Amniotic epithelial cell (primary cell): ENCODE results near the gene GRAP.
"Not testable (repeated sequence)": the region's sequence is repeated elsewhere in the genome, so short reads cannot be mapped to it uniquely, and the experiment has no call there.

Source experiments
- DNase-seq: peaks from one replicate; pipeline ENCODE4 v3.0.0-alpha.2; 2010; ENCODE audit warnings: low read depth

The GRAP gene

DNA sequence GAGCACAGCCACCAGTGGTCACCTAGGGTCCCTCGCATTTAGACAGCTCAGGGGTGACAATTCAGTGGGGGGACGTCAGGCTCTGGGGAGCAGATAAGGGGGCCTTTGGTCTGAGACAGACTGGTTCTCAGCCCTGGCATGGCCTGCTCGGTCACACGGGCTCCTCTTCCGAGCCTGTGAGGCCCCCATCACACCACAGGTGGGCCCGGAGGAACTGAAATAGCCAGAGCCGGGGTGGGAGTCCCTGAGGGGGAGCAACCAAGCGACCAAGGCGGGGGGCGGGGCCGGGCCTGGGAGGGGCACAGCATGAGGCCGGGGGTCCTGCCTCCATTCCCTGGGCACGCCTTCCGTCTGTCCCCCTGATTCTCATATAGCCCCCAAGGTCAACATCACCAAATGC, 4.4 kb downstream of the GRAP start:
- DNase-seq: not testable (repeated sequence)

DNA sequence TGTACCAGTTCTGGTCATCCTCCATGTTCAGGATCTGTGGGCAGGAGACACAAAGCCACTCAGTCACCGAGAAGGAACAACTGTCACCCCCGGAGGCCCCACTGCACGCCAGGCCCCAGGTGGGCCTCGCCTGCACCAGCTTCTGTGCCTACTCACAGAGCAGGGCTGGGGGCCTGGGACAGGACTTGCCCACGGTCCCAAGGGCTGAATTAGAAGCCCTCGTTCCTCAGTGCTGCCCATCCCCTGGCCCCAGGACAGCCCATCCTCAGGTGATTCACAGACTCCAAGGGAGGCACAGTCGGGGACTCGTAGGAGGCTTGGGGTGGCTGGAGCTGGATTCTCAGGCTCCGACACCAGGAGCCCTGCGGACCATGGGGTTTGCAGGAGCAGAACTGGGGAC, 4.9 kb downstream of the GRAP start:
- DNase-seq: not testable (repeated sequence)

DNA sequence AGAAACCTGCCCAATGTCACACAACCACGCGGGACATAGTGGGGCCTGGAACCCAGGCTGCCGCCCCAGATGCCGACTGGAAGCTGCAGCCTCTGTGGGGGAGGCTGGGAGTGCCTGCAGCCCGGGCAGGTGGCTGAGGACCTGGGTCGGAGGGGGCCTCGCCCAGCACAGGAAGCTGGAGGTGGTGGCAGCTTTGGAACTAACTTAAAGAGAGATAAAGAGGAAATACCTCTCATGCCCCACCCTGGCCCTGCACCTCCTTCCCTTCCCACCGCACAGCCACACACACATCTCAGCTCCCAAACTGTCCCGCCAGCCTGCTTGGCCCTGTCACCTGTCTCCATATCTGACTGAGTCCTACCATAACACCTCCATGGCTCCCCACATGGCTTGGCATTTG, 6.4 kb downstream of the GRAP start:
- not testable (repeated sequence) for DNase-seq

DNA sequence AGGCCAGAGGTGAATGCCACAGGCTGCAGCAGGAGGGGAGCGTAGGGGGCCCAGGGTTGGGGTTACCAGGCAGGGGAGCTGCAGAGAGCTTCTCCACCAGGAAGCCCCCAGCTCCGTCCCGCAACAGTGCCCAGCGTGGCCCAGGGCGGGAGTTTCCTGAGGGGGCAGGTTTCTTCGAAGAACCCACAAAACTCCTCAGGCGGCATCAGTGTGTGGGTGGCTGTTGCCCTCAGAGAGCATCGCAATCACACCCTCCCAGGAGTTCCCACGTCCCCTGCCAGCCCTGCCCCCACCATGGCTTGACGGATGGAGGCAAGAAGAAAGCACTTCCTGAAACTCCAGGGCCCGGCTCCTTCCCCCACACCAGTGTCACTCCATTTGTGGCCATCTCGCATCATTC, 8.0 kb downstream of the GRAP start:
- DNase-seq: not testable (repeated sequence)

DNA sequence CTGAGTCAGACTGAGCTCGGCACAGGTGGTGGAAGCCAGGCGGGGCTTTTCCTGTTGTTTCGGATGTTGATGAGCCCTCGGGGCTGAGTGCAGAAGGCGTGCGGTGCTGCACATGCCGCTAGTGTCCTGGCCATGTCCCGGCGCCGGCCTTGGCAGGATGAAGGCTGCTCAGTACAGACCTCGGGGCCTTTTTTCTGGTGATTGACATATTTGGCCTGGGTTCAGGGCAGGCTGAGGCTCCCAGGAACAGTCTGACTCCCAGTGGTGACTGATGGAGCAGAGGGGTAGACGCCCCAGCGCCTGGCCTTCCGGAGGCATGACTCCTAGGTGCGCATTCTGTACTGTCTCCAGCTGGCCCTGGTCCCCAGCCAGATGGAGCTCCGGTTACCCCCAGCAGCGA, 8.8 kb downstream of the GRAP start:
- DNase-seq: not testable (repeated sequence)

DNA sequence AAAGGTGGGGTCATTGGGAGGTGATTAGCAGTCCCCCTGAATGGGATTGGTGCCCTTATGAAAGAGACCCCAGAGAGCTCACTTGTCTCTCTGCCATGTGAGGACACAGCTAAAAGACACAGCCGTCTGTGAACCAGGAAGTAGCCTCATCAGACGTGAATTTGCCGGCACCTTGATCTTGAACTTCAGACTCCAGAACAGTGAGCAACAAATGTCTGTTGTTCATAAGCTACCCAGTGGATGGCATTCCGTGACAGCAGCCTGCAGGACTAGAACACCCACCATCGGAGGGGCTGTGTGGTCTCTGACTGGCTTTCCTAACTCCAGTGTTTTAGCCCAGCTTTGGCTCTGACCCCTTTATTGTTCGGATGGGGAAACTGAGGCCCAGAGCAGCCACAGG, 9.2 kb downstream of the GRAP start:
- DNase-seq: not testable (repeated sequence)

DNA sequence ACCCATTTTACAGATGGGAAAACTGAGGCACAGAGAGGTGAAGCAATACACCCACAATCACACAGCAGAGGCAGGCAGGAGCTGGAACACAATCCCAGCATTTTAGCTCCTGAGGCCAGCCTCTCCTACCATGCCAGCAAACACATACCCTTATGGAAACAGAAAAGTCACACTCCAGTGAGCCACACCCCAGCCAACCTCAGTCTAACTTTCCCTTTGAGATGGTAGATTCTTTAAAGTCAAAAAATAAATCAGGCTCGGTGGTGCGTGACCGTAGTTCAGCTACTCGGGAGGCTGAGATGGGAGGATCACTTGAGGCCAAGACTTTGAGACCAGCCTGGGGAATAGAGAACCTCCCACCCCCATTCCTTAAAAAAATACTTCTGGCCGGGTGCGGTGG, 10.6 kb downstream of the GRAP start:
- not testable (repeated sequence) for DNase-seq

DNA sequence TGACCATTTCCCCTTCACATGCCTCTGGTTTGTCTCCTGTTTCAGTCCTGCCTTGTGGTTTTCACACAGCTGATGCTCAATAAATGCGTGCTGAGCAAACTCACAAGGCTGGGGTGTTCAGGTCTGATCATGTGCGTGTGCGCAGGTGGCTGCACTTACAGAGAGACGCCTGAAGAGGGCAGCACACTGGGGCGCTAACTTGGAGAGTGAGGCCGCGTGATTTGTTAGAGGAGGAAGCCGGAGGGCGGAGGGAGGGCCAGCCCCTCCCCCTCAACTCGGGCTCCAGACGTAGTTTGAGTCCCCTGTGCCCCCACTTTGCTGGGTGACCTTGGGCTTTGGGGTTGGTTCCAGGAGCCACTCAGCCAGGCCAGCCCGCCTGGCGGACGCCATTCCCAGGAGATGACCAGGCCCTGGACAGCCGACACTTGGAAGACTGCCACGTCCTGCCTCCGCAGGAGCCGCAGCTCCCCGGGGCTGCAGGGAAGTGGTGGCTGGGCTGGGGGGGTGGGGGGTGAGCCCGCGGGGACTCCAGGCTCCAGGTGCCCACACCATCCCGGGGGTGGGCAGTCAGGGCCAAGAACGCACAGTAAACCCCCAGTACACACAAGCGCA, 14.3 kb downstream of the GRAP start:
- not testable (repeated sequence) for DNase-seq

DNA sequence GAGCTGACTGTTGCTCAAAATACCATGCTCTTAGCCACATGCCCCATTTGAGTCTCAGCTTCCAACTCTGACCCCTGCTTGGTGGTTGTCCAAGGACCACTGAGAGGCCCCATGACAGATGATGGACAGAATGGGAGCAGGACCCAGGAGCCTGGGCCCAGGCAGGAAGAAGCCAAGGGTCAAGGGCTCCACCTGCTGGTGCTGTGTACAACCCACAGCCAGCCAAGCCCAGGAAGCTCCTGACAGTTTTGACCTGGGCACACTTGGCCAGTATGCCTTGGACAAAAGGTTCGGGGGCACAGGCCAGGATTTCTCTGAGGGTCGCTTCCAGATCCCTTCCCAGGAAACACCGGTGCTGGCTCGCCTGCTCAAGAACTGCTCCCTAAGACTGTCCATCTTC, 15.0 kb downstream of the GRAP start:
- not testable (repeated sequence) for DNase-seq

DNA sequence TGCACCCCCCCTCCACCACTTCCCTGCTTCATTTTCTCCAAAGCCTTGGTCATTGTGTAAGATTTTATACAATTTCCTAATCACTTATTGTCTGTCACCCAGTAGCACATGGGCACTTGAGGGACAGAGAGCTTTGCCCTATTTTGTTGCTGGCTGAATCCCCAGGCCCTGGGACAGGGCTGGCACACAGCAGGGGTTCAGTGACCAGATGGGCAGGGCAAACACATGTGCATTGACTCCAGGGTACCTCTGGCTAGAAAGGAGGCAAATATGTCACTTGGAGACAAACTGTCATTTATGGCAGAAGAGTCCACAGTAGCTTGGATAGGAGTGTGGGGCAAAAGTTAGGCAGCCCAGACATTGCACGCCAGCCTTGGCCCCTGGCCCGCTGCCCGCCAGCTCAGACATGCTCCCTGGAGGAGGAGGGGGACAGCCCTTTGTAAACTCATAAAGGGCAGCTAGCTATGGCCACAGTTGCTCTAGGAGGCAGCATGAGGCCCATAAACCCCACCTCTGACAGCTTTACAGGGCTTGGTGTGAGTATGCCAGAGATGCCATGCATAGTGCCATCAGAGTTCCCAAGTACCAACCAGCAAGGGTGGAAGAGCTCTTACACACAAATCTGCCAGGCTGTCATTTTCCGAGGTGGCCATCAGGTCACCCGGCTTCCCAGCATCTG, 15.8 kb downstream of the GRAP start:
- DNase-seq: not testable (repeated sequence)

DNA sequence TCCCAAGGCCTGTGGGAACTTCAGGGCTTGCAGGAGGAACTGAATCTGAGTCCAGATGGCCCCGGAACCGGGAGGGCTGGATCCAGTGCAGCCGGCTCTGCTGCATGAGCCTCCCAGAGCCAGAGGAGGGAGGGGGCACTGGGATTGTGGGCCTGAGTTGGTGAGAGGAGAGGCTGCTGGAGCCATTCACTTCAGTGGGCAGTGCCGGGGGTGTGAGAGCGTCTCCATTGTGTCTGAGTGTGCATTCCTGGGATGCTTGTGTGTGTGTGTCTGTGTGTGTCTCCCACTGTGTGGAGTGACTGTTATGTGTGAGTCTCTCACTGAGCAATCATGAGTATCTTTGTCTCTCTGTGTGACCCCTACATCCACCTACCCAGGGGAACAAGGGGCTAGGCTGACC, 17.0 kb downstream of the GRAP start:
- DNase-seq: not testable (repeated sequence)

DNA sequence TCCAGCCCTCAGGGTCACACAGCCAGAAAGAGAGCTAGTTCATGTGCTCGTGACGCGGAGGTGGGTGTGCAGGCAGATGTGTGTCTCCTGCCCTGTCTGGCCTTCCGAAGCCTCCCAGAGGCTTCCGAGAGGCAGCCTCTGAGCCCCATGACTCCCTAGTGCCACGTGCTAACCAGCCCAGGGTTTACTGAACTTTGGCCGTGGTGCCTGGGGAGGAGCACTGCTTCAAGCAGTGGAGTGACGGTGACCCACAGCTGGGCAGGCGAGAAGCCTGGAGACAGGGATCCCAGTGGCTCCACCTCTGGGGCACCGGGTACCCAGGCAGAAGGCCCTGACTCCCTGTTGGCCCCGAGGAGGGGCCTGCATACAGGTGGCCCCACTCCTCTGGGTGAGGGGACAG, 18.1 kb downstream of the GRAP start:
- DNase-seq: not testable (repeated sequence)

DNA sequence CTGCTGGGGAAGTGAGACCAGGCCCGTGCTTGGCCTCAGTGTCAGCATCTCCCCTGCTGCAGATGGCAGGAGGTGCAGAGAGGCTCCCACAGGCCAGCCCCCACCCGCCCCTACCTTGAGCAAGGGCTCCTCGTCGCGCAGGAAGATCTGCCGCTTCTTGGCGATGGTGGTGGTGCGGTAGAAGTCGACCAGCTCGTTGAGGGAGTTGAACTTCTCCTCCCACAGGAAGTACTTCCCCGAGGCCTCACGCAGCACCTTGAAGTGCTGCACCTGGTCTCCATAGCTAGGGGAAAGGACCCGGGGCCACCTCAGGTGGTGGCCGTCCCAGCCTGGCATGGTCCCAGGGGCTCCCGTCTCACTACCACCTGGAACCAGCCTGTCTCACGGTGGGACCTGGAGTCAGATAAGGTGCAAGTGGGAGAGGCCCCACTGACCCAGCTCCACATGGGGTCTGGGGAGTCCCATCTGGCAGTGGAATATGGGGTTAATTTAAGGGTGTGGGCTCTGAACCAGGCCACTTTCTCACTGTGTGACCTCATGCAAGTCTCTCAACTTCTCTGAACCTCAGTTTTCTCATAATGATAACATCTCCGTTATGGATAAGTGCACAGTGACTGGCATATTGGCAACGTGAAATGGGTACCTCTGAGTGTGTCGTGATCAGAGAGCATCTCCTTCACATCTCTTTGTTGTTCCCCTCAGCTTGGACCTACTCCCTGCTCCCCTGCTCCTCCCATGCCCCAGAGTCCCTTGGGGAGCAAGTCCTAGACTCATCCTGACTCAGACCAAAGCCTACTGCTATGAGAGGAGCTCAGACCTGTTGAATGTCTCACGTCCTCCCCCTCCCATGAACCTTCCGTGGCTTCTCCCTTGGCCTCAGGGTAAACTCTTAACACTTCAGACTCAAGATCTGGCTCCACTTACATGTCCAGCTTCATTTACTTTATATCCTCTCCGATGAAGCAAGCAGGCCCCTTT, 22.4 kb downstream of the GRAP start:
- DNase-seq: peak; percentile 27

DNA sequence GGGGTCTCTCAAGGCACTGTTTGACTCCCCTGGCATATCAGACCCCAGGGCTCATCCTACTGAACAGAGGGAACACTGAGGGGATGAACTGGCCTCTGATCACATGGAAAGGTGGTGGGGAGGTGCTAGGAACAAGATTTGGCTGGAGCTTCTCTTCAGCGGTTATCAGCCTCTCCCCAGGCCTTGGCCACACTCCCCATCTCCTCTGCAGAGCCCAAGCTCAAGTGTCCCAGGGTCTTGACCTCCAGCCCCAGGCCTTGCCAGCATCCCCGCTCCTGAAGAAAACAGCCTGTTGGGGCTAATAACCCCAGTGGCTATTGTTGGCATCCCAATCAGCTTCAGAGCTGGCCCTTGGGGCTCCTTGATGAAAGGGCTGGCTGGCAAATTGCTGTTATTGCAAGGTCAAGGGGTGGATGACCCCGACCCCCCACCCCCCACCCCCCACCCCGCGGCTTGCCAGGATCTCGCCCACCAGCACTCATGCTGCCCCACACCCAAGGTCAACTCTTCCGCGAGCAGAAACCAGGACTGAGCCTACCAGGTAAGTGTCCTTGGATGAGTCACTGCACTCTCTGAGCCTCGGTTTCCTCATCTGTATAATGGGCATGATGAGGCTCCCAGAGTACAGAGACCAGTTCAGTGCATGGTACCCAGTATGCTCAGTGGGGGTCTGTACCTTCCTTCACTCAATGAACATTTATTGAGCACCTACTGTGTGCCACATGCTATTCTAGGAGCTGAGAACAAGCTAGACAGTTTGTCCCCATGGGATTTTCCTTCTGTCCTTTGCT, 23.4 kb downstream of the GRAP start:
- DNase-seq: no peak

DNA sequence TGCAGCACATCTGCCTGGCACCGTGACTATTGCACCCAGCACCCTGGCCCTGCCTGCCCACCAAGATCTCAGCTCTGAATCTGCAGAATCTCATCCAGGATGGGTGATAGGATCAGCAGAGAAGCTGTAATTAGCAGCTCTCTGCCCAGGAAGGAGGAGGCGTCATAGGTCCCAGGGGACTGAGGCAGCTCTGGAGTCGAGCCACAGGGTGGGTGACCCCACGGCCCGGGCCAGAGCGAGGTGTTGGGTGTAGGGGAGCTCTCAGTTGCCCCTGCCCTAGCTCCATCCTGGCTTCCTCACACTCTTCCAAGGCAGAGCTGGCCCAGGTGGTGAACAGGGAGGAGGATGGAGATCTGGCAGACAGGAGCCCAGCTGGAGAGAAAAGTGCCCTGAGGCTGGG, 24.0 kb downstream of the GRAP start:
- no peak for DNase-seq

DNA sequence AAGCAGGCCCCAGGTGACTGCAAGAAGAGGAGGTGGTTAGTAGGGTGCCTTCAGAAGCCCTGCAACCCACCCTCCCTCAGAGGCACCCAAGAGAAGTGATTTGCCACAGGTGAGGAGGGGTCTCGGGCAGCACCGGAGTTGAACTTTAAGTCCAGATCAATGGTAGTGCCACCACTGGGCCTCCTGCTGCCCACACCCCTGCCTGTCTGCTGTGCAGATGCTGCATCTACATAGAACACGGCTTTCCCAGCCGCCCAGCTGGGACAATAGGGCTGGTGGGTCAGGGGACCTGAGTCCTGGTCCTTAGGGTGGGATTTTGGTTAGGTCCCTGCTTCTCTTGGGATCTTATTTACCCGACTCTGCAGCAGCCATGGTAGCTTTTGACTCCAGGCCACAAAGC, 24.6 kb downstream of the GRAP start:
- no peak for DNase-seq

DNA sequence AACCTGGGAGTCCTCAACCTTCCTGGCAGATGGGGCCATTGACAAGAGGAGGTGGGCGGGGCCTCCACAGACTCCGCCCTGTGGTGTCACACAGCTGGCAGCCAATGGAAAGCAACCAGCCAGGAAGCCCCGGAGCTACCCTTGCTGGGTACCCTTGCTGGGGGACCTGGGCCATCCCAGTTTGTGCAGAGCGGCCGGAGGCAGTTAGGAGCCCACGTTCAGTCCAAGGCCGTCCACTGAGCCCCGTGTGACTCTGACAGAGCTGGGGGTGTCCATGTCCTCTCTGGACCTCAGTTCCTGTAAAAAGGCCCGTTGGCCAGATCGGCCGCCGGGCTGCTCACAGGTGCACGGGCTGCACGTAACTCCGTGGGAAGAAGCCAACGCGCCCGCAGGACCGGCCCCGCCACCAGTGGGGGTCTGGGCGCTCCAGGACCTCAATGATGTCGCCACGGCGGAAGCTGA, 25.1 kb downstream of the GRAP start:
- no peak for DNase-seq

DNA sequence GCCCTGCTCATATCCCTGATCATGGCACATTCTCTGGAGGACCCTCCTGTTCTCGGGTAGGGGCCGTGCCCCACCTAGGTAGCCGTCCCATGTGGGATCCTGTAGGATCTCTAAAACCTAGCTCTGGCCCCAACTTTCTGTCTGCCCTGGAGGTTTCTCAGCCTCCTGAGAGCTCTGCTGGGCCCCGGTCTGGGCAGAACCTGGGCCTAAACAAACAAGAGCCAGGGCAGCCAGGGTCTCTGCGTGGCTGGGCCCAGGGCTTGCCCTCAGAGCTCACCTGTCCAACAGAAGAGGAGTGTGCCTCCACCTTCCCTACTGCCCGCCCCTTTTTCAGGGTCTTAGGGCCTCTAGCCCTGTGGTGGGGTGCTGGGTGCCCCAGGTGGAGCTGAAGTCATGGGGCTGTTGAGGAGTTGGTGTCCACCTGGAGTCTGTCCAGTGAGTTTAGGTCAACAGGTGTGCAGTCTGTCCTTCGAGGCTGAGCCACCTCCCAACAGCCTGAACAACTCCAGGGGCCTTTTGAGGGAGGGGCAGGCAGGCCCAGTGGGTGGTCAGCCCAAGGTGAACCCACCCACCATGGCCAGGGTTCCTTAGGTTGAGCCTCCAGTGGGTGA, 25.6 kb downstream of the GRAP start:
- DNase-seq: not testable (repeated sequence)

DNA sequence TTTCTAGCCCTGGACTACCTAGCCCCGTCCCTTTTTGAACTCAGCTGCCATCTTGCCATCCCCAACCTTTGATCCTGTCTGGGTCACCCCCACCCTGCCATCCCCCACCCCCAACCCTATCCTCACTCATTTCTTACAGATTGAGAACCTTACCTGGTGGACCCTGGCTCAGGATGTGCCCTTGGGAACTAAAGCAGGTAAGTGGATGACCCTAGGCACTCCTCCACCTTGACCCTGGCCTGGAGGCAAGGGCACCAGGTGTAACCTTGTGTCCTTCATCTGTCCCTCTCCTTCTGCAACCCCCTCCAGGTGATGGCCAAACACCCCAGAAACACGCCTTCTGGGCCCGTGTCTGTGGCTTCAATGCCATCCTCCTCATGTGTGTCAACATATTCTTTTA, 26.7 kb downstream of the GRAP start:
- no peak for DNase-seq

DNA sequence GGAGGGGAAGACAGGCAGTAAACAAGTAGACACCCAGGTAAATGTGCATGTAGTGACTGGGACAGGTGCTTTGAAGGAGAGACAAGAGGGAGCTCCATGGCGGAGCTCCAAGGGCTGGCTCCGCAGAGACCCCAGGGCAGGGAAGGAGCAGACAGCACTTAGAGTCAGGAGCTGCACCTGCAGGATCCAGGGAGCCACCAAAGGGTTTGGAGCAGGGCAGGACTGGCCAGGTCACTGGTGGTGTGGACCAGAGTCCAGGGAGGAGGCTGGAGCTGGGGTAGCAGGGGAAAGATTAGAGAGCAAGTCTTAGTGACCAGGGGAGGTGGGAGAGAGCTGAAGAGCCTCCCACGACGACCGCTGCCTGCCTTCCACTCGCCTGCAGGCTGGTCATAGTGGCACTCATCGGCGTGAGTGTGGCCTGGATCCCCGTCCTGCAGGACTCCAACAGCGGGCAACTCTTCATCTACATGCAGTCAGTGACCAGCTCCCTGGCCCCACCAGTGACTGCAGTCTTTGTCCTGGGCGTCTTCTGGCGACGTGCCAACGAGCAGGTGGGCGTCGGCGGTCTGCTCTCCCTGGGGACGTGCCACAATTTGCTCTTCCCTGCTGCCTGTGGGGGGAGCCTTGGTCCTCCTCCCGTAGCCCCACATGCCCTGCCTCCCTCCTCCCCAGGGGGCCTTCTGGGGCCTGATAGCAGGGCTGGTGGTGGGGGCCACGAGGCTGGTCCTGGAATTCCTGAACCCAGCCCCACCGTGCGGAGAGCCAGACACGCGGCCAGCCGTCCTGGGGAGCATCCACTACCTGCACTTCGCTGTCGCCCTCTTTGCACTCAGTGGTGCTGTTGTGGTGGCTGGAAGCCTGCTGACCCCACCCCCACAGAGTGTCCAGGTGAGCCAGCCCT, 27.5 kb downstream of the GRAP start:
- DNase-seq: no peak
